ENCODE results near the gene ZNF367.
"Not testable (repeated sequence)": the region's sequence is repeated elsewhere in the genome, so short reads cannot be mapped to it uniquely, and the experiment has no call there.

ZNF367 gene

GRCh38 chr9:96361668-96362067, 56.5 kb downstream of the ZNF367 start:
- DNase-seq (ENCODE audit: low read depth): no peak

GRCh38 chr9:96360976-96361375, 57.2 kb downstream of the ZNF367 start:
- no peak for DNase-seq (ENCODE audit: low read depth)

DNA sequence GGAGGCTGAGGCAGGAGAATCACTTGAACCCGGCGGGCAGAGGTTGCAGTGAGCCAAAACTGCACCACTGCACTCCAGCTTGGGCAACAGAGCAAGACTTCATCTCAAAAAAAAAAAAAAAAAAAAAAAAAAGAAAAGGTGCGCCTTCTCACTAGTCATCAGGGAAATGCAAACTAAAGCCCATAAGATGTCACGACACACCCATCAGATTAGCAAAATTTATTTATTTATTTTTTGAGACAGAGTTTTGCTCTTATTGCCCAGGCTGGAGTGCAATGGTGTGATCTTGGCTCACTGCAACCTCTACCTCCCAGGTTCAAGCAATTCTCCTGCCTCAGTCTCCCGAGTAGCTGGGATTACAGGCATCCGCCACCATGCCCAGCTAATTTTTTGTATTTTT, 57.6 kb downstream of the ZNF367 start:
- not testable (repeated sequence) for DNase-seq (ENCODE audit: low read depth)

- no peak for DNase-seq (ENCODE audit: low read depth)
These were observed 67.3 kb downstream of the ZNF367 start for GRCh38 chr9:96350866-96351265.

DNA sequence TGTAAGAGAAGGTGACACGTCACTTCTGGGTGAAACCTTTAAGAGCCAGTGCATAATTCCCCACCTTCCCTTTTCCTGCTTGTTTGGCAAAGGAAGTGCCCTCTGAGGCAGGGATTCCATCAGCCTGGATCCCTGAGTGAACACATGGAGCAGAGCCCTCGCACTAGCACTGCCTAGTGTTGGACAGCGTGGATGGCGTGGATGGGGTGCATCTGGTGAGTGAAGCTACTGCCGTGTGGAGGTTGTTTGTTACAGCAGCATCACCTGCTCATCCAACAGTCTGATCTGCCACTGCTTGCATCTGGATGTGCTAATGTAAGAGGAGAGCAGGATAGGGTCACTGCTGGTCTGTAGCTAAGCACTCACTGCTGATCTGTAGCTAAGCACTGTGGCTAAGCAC, 69.9 kb downstream of the ZNF367 start:
- no peak for DNase-seq (ENCODE audit: low read depth)

DNA sequence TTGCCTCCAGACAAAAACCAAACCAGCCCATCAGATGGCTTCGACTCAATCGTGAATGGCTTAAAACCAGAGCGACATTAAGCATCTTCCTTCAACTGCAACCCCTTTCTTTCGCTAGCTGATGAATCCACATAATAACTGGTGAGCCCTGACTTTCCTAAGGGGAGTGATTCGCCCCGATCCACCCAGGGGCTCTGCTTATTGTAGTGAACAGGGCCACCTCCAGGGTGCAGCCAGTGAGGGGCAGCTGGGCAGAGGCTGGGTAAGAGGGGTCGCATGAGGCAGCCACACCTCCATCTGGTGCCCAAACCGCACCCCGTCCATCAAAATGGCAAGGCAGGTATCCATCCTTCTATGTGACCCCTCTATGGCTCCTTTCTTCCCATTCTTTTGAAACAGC, 72.6 kb downstream of the ZNF367 start:
- DNase-seq (ENCODE audit: low read depth): no peak

GRCh38 chr9:96344458-96345180, 73.6 kb downstream of the ZNF367 start:
- no peak for DNase-seq (ENCODE audit: low read depth)

DNA sequence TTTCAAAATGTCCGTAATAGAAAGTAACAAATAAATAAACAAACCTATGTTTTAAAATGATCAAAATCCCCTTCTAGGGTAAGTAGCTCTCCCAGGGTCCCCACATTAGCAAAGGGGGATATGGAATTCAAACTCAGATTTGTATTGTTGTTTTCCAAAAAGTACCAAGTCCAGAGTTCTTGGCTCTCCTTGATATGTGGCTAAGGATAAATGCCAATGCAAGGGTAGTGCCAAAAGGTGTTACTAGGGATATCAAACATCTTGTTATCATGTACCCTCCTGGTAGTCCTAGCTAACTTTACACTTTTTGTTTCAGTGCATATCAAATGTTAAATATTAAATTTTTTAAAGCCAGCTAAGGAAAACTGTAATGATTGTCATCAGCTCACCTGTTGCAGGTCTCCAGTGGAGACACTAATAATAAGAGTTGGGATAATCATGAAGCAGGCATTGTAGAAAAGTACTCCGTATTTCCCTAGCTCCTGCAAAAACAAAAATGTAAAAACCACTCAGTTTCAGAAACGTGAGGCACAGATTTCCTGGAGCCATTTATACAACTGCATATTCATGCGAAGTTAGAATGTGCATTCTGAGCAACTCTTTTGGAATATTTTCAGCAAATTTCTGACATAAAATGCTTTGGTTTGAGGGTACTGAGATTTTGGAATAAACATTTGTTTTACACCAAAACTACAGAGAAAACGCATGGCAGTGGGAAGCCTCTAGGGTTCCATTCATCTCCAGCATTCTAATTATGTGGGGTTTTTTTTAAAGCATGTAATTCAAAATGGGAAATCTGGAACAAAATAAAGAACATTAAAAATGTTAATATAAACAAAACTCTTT, 74.4 kb downstream of the ZNF367 start:
- DNase-seq (ENCODE audit: low read depth): no peak

GRCh38 chr9:96342571-96343245, 75.5 kb downstream of the ZNF367 start:
- no peak for DNase-seq (ENCODE audit: low read depth)

DNA sequence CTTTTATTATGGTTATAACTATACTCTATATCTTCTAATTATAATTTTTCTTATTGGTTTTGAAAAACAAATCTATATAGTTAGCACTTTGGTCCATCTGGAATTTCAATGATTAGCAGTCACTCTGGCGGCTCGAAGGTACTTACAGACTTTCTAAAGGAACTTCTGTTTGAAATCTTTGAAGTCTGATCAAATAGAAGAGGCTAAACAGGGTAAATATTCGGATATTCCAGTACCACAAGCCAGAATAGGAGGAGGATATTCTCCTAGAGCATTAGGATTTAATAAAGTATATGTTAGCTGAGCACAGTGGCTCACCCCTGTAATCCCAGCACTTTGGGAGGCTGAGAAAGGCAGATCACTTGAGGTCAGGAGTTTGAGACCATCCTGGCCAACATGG, 77.5 kb downstream of the ZNF367 start:
- DNase-seq (ENCODE audit: low read depth): no peak

DNA sequence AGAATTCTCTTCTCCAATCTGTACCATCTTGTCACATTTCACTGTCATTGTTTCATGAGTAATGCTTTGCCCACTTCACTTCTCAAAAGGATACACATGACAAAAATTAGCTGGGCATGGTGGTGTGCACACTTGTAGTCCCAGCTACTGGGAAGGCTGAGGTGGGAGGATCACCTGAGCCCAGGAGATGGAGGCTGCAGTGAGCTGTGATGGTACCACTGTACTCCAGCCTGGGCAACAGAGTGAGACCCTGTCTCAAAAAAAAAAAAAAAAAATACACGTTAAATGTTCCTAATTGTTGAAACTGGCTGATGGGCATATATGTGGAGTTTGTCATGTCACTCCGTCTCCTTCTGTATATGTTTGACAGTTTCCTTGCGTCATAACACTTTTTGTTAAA, 79.9 kb downstream of the ZNF367 start:
- no peak for DNase-seq (ENCODE audit: low read depth)

Data from stimulated activated CD8-positive, alpha-beta memory T cell treated with anti-CD3 and anti-CD28 coated beads, Interleukin-15, amount 100 ng/mL, for 24 hours (primary cell).